Left lung (tissue), 10 donors: ENCODE results near the gene STAB2. TPM values are rescaled to one million over a fixed set of nuclear protein-coding genes. Genes with fewer than 3 reads are reported as not detected.

ENCODE experiments used
- ATAC-seq: fragments of 200-7000 bp; cut with Tn5 transposase; one replicate; pipeline ENCODE4 v1.9.1; 2020; ENCODE audit warnings: moderate library complexity
- DNase-seq, 4 donors: peaks; one replicate each; pipeline ENCODE4 v3.0.0-alpha.2; 2013 to 2020
- H3K27ac ChIP-seq, 2 donors: fragments of 200-600 bp; sonication (generic) in 1 of 2; one replicate each; pipeline versions ENCODE4 v1.5.0 to v1.8.0; 2020 to 2021
- H3K27me3 ChIP-seq, 2 donors: fragments of 200-600 bp; sonication (generic) in 1 of 2; one replicate each; pipeline versions ENCODE4 v1.5.0 to v1.8.0; 2020 to 2021
- H3K36me3 ChIP-seq, 2 donors: fragments of 200-600 bp; sonication (generic) in 1 of 2; one replicate each; pipeline versions ENCODE4 v1.5.0 to v1.8.0; 2020 to 2021
- H3K4me1 ChIP-seq, 2 donors: fragments of 200-600 bp; one replicate each; pipeline ENCODE4 v1.8.0; 2021
- H3K4me3 ChIP-seq, 2 donors: fragments of 200-600 bp; sonication (generic) in 1 of 2; one replicate each; pipeline versions ENCODE4 v1.5.0 to v1.8.0; 2020 to 2021; ENCODE audit warnings: mild to moderate bottlenecking in 1 of 2
- H3K9me3 ChIP-seq, 2 donors: fragments of 200-600 bp; sonication (generic) in 1 of 2; one replicate each; pipeline versions ENCODE4 v1.5.0 to v1.8.0; 2020 to 2021
- CTCF ChIP-seq, 2 donors: fragments of 200-600 bp; sonication (generic) in 1 of 2; IDR thresholded peaks; one replicate each; pipeline versions ENCODE4 v1.5.0 to v1.8.0; 2021; ENCODE audit warnings: antibody characterized with exemption in 2 of 2
- intact Hi-C, 2 donors: fragments of 100-400 bp; cut with DNase I; formaldehyde crosslinking; loops; one replicate each; pipeline versions ENCODE4 v1.11.2 to v1.14.2; 2022
- polyA plus RNA-seq, 6 donors: library from polyadenylated mRNA; unstranded; fragments of 120-200 nt; gene quantifications; one replicate each; pipeline ENCODE4 v1.2.1, GENCODE V29; 2013; ENCODE audit not compliant: insufficient read length in 6 of 6
- total RNA-seq, 2 donors: library from RNA; stranded (reverse); fragmentation: NEBNext Ultra II Directional; extraction: Animal tissue kit (Norgen Biotek cat#: 25700); gene quantifications; one replicate each; pipeline ENCODE4 v1.2.1, GENCODE V29; 2021
- donor health status: DM: no; HTN: yes; CAD: no.
- donor health status: DM: no; HTN: no; CAD: no.

STAB2 gene
- total and polyA plus RNA-seq, 8 donors, result 1.3 to 41.9 (median 31.5) TPM

- no peak for TF ChIP-seq CTCF (IDR thresholded peaks at IDR 0.05)
- Histone ChIP-seq H3K4me3 (no peak overlapping the region), H3K9me3 (no peaks in the 10 kb centered on the region), H3K36me3 (no peaks in the 10 kb centered on the region), H3K27me3 (no peaks in the 10 kb centered on the region), H3K4me1 (no peaks in the 10 kb centered on the region), H3K27ac (no peak overlapping the region)
- ATAC-seq, result no peak
- DNase-seq, result no peak
- intact Hi-C loops, result no loop called here
These were observed 9.9 kb downstream of the STAB2 start for GRCh38 chr12:103596981-103597380.

GRCh38 chr12:103599274-103599673, 12.2 kb downstream of the STAB2 start:
- no peak overlapping the region for H3K27ac ChIP-seq
- DNase-seq (no peak), ATAC-seq (no peak)
- no peaks in the 10 kb centered on the region for H3K36me3 ChIP-seq
- no peak for TF ChIP-seq CTCF (IDR thresholded peaks at IDR 0.05)
- intact Hi-C loops, result no loop called here
- H3K4me3 ChIP-seq, result no peak overlapping the region
- H3K9me3 ChIP-seq, result no peaks in the 10 kb centered on the region
- H3K27me3 ChIP-seq, result no peaks in the 10 kb centered on the region
- H3K4me1 ChIP-seq, result no peaks in the 10 kb centered on the region

- no peaks in the 10 kb centered on the region for H3K27me3 ChIP-seq
- H3K4me3 ChIP-seq, result no peak overlapping the region
- no peak for TF ChIP-seq CTCF (IDR thresholded peaks at IDR 0.05)
- H3K4me1 ChIP-seq, result no peaks in the 10 kb centered on the region
- no peak overlapping the region for H3K27ac ChIP-seq
- ATAC-seq (no peak), DNase-seq (no peak)
- intact Hi-C loops, result no loop called here
- H3K36me3 ChIP-seq, result no peaks in the 10 kb centered on the region
- no peaks in the 10 kb centered on the region for H3K9me3 ChIP-seq
These were observed 14.1 kb downstream of the STAB2 start for GRCh38 chr12:103600967-103601728.

- Histone ChIP-seq H3K36me3 (no peaks in the 10 kb centered on the region), H3K27me3 (no peaks in the 10 kb centered on the region), H3K27ac (no peak overlapping the region), H3K9me3 (no peaks in the 10 kb centered on the region), H3K4me3 (no peak overlapping the region), H3K4me1 (no peaks in the 10 kb centered on the region)
- intact Hi-C loops, result no loop called here
- ATAC-seq, result no peak
- no peak for DNase-seq
- TF ChIP-seq CTCF (IDR thresholded peaks at IDR 0.05), result no peak
These were observed 33.3 kb downstream of the STAB2 start for GRCh38 chr12:103620395-103620794.

- DNase-seq (no peak), ATAC-seq (no peak)
- Histone ChIP-seq H3K36me3 (no peaks in the 10 kb centered on the region), H3K27ac (no peak overlapping the region), H3K4me1 (no peaks in the 10 kb centered on the region), H3K27me3 (no peaks in the 10 kb centered on the region), H3K9me3 (no peaks in the 10 kb centered on the region), H3K4me3 (no peak overlapping the region)
- intact Hi-C loops, result no loop called here
- no peak for TF ChIP-seq CTCF (IDR thresholded peaks at IDR 0.05)
These were observed 36.6 kb downstream of the STAB2 start for GRCh38 chr12:103623716-103624115.
